Cardiac fibroblast (primary cell): Measurements from ENCODE around the gene PAPPA2.
A peak's percentile ranks its signal among the peaks of the same experiment; 100 is the strongest.

Source experiments
- DNase-seq, 2 donors: peaks; one replicate each; pipeline versions ENCODE4 v3.0.0 to v3.0.0-alpha.2; 2010; ENCODE audit warnings: low read depth in 2 of 2
- H3K4me3 ChIP-seq, 2 donors: replicated peaks in 1 of 2; 1 replicate in 1 of 2; 2 replicates in 1 of 2; pipeline ENCODE4 v1.5.1; 2011; ENCODE audit warnings: low read depth in 2 of 2, low read length in 2 of 2, mild to moderate bottlenecking in 2 of 2, moderate library complexity in 1 of 2
- CTCF ChIP-seq: IDR thresholded peaks from one replicate; pipeline ENCODE4 v1.5.1; 2011; ENCODE audit warnings: low read depth, mild to moderate bottlenecking, low read length, inconsistent platforms

PAPPA2 gene

GRCh38 chr1:176831150-176831549, 368.2 kb downstream of the PAPPA2 start:
- TF ChIP-seq CTCF, result no peak
- no peak overlapping the region for H3K4me3 ChIP-seq
- DNase-seq, result no peak

GRCh38 chr1:176837708-176838107, 374.7 kb downstream of the PAPPA2 start:
- DNase-seq, result no peak
- TF ChIP-seq CTCF, result no peak

GRCh38 chr1:176838276-176838995, 375.5 kb downstream of the PAPPA2 start:
- no peak overlapping the region for H3K4me3 ChIP-seq
- DNase-seq, result no peak
- no peak for TF ChIP-seq CTCF

More at GRCh38 chr1:176837708-176838107, 374.7 kb downstream of the PAPPA2 start:
- no peak overlapping the region for H3K4me3 ChIP-seq

- DNase-seq, result no peak
- TF ChIP-seq CTCF, result no peak
- no peak overlapping the region for H3K4me3 ChIP-seq
Observed at GRCh38 chr1:176839216-176839615, 376.2 kb downstream of the PAPPA2 start.

- H3K4me3 ChIP-seq, result no peak overlapping the region
- DNase-seq, result no peak
- no peak for TF ChIP-seq CTCF
Observed at GRCh38 chr1:176841238-176841637, 378.3 kb downstream of the PAPPA2 start.

GRCh38 chr1:176843352-176844297, 380.6 kb downstream of the PAPPA2 start:
- DNase-seq, result peak; percentile 52 to 53
- peak; percentile 22 for TF ChIP-seq CTCF
- H3K4me3 ChIP-seq, result no peak overlapping the region
